K562 (cell line): ENCODE data around the gene TMEM108. TPM values are rescaled to one million over a fixed set of nuclear protein-coding genes. Genes with fewer than 3 reads are reported as not detected.

ENCODE experiments used
- ATAC-seq: fragments of 200-7000 bp; cut with Tn5 transposase; 3 replicates; pipeline ENCODE4 v1.9.1; 2020; ENCODE audit warnings: moderate library complexity
- BruUV-seq: library from RNA; stranded (reverse); fragments of 400-500 nt; replicated peaks from 2 replicates; lab custom pipeline; 2021; lab: Mats Ljungman, UMichigan
- CTCF ChIA-PET: fragments of 300-600 bp; formaldehyde crosslinking; extraction: SDS; loops from one replicate; lab custom pipeline; 2021; ENCODE audit warnings: low intra/inter-chr PET ratio; lab: Yijun Ruan, JAX
- POLR2A ChIA-PET: fragments of 300-600, 350-650 bp; sonication (Branson Sonifier 250); formaldehyde crosslinking; extraction: SDS; loops from one replicate; lab custom pipeline; 2021; ENCODE audit warnings: antibody characterized with exemption, inconsistent platforms; lab: Yijun Ruan, JAX
- DNase-seq, 4 experiments: peaks; one replicate each; pipeline versions ENCODE4 v3.0.0 to v3.0.0-alpha.2; 2011 to 2018; ENCODE audit warnings: low spot score in 3 of 4, mixed read lengths in 3 of 4; ENCODE audit errors: extremely low read depth in 1 of 4
- FAIRE-seq: peaks from 2 replicates; lab custom pipeline; 2011; peaks lifted over from hg19 to GRCh38; lab: Jason Lieb, UNC
- H2AFZ ChIP-seq: 2 replicates; pipeline ENCODE4 v1.6.0; 2011; ENCODE audit warnings: low read depth, low read length, control low read depth, inconsistent platforms
- H3K27ac ChIP-seq: fragments of 200-600 bp; 3 replicates; pipeline ENCODE4 v1.8.0; 2011; ENCODE audit warnings: low read depth, mild to moderate bottlenecking, control low read depth, inconsistent platforms, low read length, moderate library complexity, mixed read lengths; ENCODE audit errors: extremely low read depth
- H3K27me3 ChIP-seq, 2 experiments: fragments of 300-600 bp in 1 of 2; 2 replicates in 1 of 2; 3 replicates in 1 of 2; pipeline versions ENCODE4 v1.6.0 to v1.8.0; 2011; ENCODE audit warnings: inconsistent platforms in 2 of 2, low read length in 2 of 2, mild to moderate bottlenecking in 1 of 2, mixed read lengths in 1 of 2, moderate library complexity in 1 of 2; ENCODE audit not compliant: control insufficient read depth in 2 of 2, insufficient read depth in 2 of 2
- H3K36me3 ChIP-seq: fragments of 300-600 bp; 3 replicates; pipeline ENCODE4 v1.8.0; 2011; ENCODE audit warnings: mild to moderate bottlenecking, low read length, inconsistent platforms; ENCODE audit not compliant: control insufficient read depth, insufficient read depth
- H3K4me1 ChIP-seq, 2 experiments: fragments of 200-600 bp in 1 of 2; replicated peaks in 1 of 2; 2 replicates in 1 of 2; 3 replicates in 1 of 2; pipeline versions ENCODE4 v1.5.1 to v1.8.0; 2011; ENCODE audit warnings: inconsistent platforms in 2 of 2, low read length in 2 of 2, mild to moderate bottlenecking in 1 of 2, mixed read lengths in 1 of 2, moderate library complexity in 1 of 2; ENCODE audit not compliant: control insufficient read depth in 2 of 2, insufficient read depth in 2 of 2
- H3K4me2 ChIP-seq: 2 replicates; pipeline ENCODE4 v1.6.1; 2011; ENCODE audit warnings: low read length, control low read depth, inconsistent platforms, mixed read lengths; ENCODE audit not compliant: insufficient read depth
- H3K4me3 ChIP-seq: fragments of 200-600 bp; sonication (generic), shearing (Covaris generic); 2 replicates; pipeline ENCODE4 v1.5.1; 2016; ENCODE audit warnings: control low read depth, inconsistent platforms
- H3K79me2 ChIP-seq: fragments of 200-600 bp; 3 replicates; pipeline ENCODE4 v1.8.0; 2011; ENCODE audit warnings: low read length, inconsistent platforms; ENCODE audit not compliant: control insufficient read depth, insufficient read depth
- H3K9ac ChIP-seq, 2 experiments: 2 replicates each; pipeline versions ENCODE4 v1.6.0 to v1.6.1; 2011; ENCODE audit warnings: low read depth in 2 of 2, low read length in 2 of 2, control low read depth in 1 of 2, inconsistent platforms in 1 of 2, mild to moderate bottlenecking in 1 of 2, mixed read lengths in 1 of 2; ENCODE audit not compliant: insufficient read depth in 1 of 2
- H3K9me1 ChIP-seq: one replicate; pipeline ENCODE4 v1.6.0; 2011; ENCODE audit warnings: inconsistent platforms, mild to moderate bottlenecking, low read length, moderate library complexity; ENCODE audit not compliant: control insufficient read depth, insufficient read depth
- H3K9me3 ChIP-seq: replicated peaks from 2 replicates; pipeline ENCODE4 v1.5.1; 2011; ENCODE audit warnings: low read depth, low read length, inconsistent platforms; ENCODE audit not compliant: control insufficient read depth, insufficient read depth
- H4K20me1 ChIP-seq: replicated peaks from 2 replicates; pipeline ENCODE4 v1.6.1; 2011; ENCODE audit warnings: low read length, inconsistent platforms, mixed read lengths; ENCODE audit not compliant: control insufficient read depth, insufficient read depth
- ATF3 ChIP-seq, 2 experiments: fragments of 450-650 bp in 1 of 2; sonication (generic) in 1 of 2; formaldehyde crosslinking in 1 of 2; IDR thresholded peaks in 1 of 2; conservative IDR thresholded peaks in 1 of 2; 2 replicates each; pipeline versions ENCODE4 v1.6.1 to v1.8.1; 2016 to 2023; ENCODE audit warnings: mild to moderate bottlenecking in 2 of 2, moderate library complexity in 2 of 2, inconsistent platforms in 1 of 2, missing genetic modification reagents in 1 of 2
- ETV5 ChIP-seq: sonication (generic); formaldehyde crosslinking; IDR thresholded peaks from 2 replicates; pipeline ENCODE4 v1.4.0; 2020; ENCODE audit warnings: low read depth, mild to moderate bottlenecking, missing genetic modification reagents
- WGBS: fragments of 100-300 bp; shearing (Covaris generic); methylation state at CpG from one replicate; pipeline ENCODE4 v1.1.6; 2016; ENCODE audit warnings: low coverage, mixed read lengths; ENCODE audit not compliant: insufficient coverage; ENCODE audit errors: missing lambda C conversion rate; 5-methylcytosine and 5-hydroxymethylcytosine counted together
- in situ Hi-C: fragments of 300-500 bp; cut with MboI; formaldehyde crosslinking; loops from 4 replicates; pipeline ENCODE4 v1.15.0; 2018; ENCODE audit warnings: inconsistent platforms, mixed read lengths
- intact Hi-C: fragments of 100-400 bp; cut with micrococcal nuclease; formaldehyde crosslinking; loops from 2 replicates; pipeline ENCODE4 v1.14.2; 2022
- polyA plus RNA-seq, 8 experiments: library from polyadenylated mRNA; depleted of rRNA in 4 of 8; stranded (reverse) in 5 of 8; unstranded in 3 of 8; fragments of >200 nt; fragmentation: Nextera tagmentation in 2 of 8; fragmentation: Illumina TruSeq in 1 of 8; extraction: Ambion mirVana in 2 of 8; extraction: Trizol in 1 of 8; gene quantifications; 2 replicates each; pipeline versions ENCODE4 v1.2.1 to v1.2.3, GENCODE V29; 2011 to 2014; ENCODE audit warnings: inconsistent platforms in 1 of 8, missing spikeins in 1 of 8
- total RNA-seq, 7 experiments: library from RNA; depleted of rRNA in 6 of 7; stranded (reverse); fragments of >200 nt in 6 of 7; fragmentation: Illumina TruSeq in 2 of 7; extraction: Trizol in 2 of 7; gene quantifications; 2 replicates each; pipeline versions ENCODE4 v1.2.1 to v1.2.3, GENCODE V29; 2011 to 2021; ENCODE audit warnings: low replicate concordance in 1 of 7

The TMEM108 gene
- total and polyA plus RNA-seq, 9 of the 15 experiments (the other 6 are each of a cell fraction or from before 2014, with no cell fraction given) = 0.65 to 11.1 (median 3.4) TPM

GRCh38 chr3:133445108-133445507, 406.9 kb downstream of the TMEM108 start:
- in situ Hi-C loops (no loop called here), intact Hi-C loops (no loop called here)
- no peak for ATAC-seq
- TF ChIP-seq ATF3 (IDR thresholded peaks at IDR 0.05) = no peak
- no peak for TF ChIP-seq ATF3 (CRISPR knock-in tag; conservative IDR thresholded peaks at IDR 0.05)
- TF ChIP-seq ETV5 (CRISPR knock-in tag) = no peak
- TF ChIP-seq, all 486 proteins: peak for 0
- no peaks in the 10 kb centered on the region for H3K9me3 ChIP-seq
- no peaks in the 10 kb centered on the region for H3K4me1 ChIP-seq
- H3K9me1 ChIP-seq = no peaks in the 10 kb centered on the region
- no peaks in the 10 kb centered on the region for H3K36me3 ChIP-seq
- FAIRE-seq = no peak
- POLR2A ChIA-PET = no interaction called here
- no peak overlapping the region for H3K27ac ChIP-seq
- H3K79me2 ChIP-seq = no peaks in the 10 kb centered on the region
- BruUV-seq = no TSS peak
- DNase-seq = no peak
- CTCF ChIA-PET = no interaction called here
- H3K4me3 ChIP-seq = no peak overlapping the region
- no peak overlapping the region for H2AFZ ChIP-seq
- no peak overlapping the region for H3K4me2 ChIP-seq
- H4K20me1 ChIP-seq = no peaks in the 10 kb centered on the region
- no peak overlapping the region for H3K9ac ChIP-seq
- peaks cover 0 to 4% of the 10 kb centered on the region in 2 experiments; a peak in 2 of 5 replicates for H3K27me3 ChIP-seq
- 0% methylated on average over 2 of the region's 2 CpGs for WGBS
